IPS-11a (cell line): ENCODE results near the gene NRCAM.
A peak's percentile ranks its signal among the peaks of the same experiment; 100 is the strongest.

ENCODE experiments used
- H3K4me3 ChIP-seq: one replicate; pipeline ENCODE4 v1.5.1; 2013; ENCODE audit warnings: low read depth, low read length, control low read depth

NRCAM gene

DNA sequence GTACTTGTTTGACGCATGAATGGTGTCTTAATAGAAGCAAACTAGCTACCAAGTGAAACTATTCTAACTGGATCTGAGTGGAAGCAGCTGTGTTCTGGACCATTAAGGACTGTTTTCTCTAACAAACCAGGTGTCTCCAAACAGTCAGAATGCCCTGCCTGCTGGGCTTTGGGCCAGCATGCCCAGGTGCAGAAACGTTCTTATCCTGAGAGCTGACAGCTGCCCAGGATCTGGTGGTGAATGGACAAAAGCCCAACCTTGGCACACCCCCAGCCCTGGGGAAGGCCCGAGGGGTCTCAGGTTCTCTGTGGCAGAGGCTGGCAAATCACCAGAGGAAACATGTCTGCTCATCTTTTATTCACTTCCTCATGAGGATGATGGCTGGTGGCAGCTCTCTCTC, 277.8 kb downstream of the NRCAM start:
- no peak overlapping the region for H3K4me3 ChIP-seq

- H3K4me3 ChIP-seq = no peak overlapping the region
These were observed 285.1 kb downstream of the NRCAM start for GRCh38 chr7:108171164-108171563.

- no peak overlapping the region for H3K4me3 ChIP-seq
These were observed 286.0 kb downstream of the NRCAM start for GRCh38 chr7:108170251-108170650.

GRCh38 chr7:108167460-108167859, 288.8 kb downstream of the NRCAM start:
- no peak overlapping the region for H3K4me3 ChIP-seq

DNA sequence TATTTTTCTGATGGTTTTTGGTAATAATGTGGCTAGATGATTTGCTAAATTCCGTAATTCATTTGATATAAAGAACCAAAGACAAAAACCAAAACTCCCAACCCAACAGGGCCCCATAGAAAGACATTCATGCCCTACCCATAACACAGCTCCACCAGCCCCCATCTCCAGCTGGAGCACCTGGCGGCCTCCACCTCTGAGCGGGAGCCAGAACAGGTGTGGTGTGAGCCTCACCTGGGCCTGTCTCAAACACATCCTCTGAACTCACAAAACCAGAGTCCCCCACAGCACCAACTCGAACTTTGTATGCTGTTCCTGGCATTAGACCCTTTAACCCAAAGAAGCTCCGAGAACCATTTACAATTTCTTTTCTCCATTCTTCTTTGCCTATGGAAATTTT, 289.5 kb downstream of the NRCAM start:
- no peak overlapping the region for H3K4me3 ChIP-seq

DNA sequence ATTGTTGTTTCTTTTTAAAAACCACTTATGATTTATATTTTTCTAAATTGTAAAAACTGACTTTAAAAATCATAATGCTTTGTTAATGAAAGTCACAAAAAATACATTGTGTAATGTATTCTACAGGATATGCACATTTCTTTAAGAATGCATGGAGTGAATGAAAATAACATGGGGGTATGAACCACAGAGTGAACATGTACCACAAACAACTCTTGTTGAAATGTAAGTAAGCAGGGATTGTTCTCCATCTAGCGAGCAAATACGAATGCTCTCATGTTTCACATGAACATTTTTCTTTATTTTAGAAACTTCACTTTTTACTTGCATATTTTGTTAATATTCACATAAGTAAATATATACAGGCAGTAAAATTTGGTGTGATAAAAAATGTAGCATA, 290.5 kb downstream of the NRCAM start:
- H3K4me3 ChIP-seq = no peak overlapping the region

- H3K4me3 ChIP-seq = no peak overlapping the region
These were observed 291.3 kb downstream of the NRCAM start for GRCh38 chr7:108164946-108165345.

DNA sequence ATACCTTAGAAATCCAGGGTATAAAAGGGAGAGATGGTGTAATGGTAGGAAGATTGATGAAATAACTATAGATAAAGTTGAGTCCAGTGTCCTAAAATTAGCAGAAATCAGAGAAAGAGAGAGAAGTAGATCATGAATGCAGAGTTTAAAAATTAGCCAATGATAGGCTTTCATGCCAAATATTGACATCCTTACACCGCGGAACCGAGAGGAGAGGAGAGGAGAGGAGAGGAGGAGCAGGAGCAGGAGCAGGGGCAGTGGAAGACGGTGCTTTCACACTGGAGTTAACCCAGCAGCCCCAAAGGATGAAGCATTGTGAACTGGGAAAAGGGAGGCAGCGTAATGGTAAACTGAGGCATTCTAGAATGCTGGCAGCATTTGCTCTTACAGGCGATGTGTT, 291.9 kb downstream of the NRCAM start:
- no peak overlapping the region for H3K4me3 ChIP-seq

DNA sequence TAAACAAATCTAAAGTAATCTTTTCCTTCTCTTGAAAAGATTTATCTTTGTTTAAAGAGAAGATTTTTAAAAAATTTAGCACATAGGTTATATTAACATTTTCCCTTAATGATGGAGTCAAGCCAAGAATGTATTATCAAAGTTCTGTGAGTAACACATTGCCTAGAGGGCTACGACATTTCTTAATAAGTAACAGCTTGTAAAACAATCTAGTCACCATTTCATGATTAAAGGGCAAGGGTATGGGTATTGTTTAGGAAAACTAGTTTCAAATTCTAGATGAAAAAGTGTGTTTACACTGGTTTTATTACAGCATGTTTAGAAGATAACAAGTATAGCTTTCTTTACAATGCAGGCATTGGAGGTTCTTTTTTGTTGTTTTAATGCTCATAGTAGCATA, 297.5 kb downstream of the NRCAM start:
- no peak overlapping the region for H3K4me3 ChIP-seq

- H3K4me3 ChIP-seq = no peak overlapping the region
These were observed 298.5 kb downstream of the NRCAM start for GRCh38 chr7:108157606-108158335.

DNA sequence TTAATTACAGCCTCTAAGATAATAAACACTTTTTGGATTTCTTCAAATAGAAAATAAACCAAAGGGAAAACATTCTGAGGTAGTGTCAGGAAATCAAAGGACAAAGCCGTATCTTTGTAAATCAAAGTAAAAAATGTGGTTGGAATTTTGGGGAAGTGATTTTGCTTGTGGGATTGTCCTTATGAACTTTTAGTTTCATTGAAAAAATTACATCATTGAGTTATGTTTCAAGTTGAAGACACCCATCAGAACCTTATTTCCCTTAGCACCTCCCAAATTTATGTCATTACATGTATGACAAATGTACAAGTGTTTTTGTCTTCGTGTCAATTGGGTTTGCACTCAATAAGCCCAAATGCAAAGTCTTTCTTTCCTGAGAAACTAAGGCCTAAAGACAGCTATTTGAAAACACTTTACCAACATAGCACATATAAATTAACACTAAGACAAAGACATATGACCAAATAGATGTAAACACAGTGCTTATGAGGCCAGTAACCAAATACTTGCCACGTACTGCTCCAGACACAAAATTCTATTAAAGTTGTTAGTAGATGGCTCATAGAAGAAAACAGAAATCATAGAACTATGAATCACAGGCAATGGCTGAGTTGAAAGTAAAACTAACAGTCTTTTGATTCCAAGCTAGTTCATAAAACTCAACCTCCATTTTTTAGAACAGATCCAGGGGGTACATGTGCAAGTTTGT, 299.2 kb downstream of the NRCAM start:
- H3K4me3 ChIP-seq = no peak overlapping the region

GRCh38 chr7:108152198-108152597, 304.0 kb downstream of the NRCAM start:
- H3K4me3 ChIP-seq = no peak overlapping the region

- H3K4me3 ChIP-seq = no peak overlapping the region
These were observed 306.3 kb downstream of the NRCAM start for GRCh38 chr7:108149908-108150307.

DNA sequence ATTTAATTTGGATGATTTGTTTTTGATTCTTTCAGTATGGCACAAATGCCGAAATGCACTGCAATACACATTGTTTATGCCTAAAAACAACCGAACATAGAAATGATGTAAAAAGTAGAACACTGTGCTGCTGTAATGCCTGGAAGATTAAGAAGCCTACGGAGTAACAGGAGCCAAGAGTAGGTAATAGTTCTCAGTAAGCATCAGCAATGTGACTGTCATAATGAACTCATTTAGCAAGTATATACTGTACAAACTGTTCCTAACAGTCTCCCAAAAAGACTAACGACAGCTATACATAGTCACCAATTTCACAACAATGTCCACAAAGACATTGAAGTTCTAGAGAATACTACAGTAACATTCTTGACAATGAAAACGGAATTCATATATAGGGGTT, 307.1 kb downstream of the NRCAM start:
- H3K4me3 ChIP-seq = no peak overlapping the region

DNA sequence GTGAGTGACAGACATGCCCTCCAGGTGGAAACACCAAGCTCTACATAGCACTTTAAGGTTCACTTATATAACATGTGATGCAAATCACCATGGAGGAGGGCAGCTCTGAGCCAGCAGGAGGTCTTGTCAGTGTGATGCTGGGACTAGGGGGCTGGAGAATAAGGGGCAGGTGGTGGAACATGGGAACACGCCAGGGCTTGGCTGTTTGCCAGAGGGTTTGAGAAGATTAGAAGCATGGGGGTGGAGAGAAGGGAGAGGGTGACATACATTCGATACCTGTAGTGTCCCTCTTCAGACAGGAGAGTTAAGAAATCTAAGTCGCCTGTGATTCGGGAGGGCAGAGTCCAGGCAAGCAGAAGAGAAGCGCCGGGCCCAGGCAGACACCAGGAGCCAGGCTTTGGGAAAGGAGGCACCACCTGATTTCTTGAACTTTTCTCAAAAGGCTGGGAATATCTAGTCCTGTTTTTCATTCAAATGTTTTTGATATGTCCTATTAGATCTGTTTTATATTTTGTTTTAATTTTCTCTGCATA, 309.1 kb downstream of the NRCAM start:
- no peak overlapping the region for H3K4me3 ChIP-seq

DNA sequence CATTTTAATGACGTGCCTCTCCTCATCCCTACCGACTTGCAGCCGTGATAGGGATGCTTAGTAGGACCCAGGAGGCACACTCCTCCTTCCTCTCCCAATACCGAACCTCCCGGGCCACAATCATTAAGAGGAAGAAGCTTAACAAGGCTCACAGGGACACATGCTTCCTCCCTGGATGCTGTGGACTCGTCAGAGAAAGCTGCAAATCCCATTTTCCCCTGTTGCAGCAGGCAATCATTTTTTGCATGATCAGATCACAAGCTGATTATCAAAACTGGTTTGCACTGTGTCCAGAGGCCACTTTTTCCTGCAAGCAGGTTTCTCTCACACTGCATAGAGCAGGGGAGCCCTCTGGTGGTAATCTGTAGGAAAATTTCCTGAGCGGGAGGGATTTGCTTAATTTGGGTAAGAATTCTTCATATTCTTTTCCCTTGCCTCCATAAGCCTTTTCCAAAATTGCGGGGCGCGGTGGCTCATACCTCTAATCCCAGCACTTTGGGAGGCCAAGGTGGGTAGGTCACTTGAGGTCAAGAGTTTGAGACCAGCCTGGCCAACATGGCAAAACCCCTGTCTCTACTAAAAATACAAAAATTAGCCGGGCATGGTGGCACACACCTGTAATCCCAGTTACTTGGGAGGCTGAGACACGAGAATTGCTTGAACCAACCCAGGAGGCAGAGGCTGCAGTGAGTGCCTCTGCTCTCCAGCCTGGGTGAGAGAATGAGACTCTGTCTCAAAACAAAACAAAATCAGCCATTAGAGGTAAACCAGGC, 310.0 kb downstream of the NRCAM start:
- H3K4me3 ChIP-seq = peak overlapping the region; percentile 48

DNA sequence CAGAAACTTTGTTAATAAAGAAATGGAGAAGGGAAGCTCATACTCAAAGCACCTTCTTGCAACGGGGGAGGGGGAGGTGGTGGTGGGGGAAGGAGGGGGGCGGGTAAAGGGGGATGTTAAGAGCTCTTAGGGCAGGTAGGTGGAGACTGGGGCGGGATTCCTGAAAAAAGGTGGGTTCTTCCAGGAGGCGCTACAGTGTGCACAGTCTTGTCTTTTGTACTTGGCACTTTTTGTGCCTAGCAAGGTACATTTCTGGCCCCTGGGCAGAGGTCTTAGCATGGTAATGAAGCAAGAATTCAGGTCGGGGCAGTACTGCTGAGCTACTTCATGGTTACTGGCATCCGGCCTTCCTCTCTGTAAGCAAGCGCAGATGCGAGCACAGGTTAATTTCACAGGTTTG, 310.8 kb downstream of the NRCAM start:
- H3K4me3 ChIP-seq = no peak overlapping the region

GRCh38 chr7:108144931-108145330, 311.3 kb downstream of the NRCAM start:
- H3K4me3 ChIP-seq = no peak overlapping the region

DNA sequence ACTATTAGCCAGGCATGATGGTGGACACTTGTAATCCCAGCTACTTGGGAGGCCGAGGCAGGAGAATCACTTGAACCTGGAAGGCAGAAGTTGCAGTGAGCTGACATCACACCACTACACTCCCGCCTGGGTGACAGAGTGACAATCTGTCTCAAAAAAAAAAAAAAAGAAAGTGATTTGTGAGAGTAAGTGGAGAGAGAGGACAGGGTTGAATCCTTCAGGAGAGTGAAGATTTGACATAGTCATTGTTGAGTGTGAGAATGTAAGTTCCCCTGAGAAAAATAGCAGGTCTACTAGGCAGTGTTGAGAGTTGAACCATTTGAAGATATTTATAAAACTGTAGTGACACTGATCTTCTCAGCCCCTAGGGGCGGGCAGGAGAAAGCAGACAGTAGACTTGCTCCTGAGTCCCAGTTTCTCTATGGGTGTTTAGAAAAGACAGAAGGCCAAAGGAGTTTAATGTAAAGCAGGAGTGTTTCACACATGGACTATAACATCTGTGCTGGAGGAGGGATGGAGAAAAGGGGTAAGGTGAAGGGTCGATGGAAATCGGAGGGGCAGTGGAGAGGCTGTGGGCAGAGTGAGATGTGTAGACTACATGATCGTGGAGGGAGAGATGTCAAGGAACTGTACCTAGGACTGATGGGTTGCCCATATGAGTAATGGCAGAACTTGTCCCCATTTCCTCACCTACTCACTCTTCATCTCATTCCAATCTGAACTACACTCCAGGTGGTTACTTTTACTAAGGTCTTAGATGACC, 312.4 kb downstream of the NRCAM start:
- no peak overlapping the region for H3K4me3 ChIP-seq

GRCh38 chr7:108142675-108143259, 313.5 kb downstream of the NRCAM start:
- H3K4me3 ChIP-seq = no peak overlapping the region

- no peak overlapping the region for H3K4me3 ChIP-seq
These were observed 314.1 kb downstream of the NRCAM start for GRCh38 chr7:108142180-108142579.
